Smooth muscle cell (in vitro differentiated cells): Measurements from ENCODE around the gene PSMB7. TPM values are rescaled to one million over a fixed set of nuclear protein-coding genes. Genes with fewer than 3 reads are reported as not detected.

ENCODE experiments used
- DNase-seq: peaks from one replicate; lab custom pipeline; 2025; ENCODE audit not compliant: unreplicated experiment; lab: John Stamatoyannopoulos, UW
- H2AFZ ChIP-seq: fragments of 200-600 bp; sonication (generic); 2 replicates; pipeline ENCODE4 v1.6.0; 2016; ENCODE audit warnings: antibody characterized with exemption, low read depth, mild to moderate bottlenecking
- H3F3A ChIP-seq: fragments of 200-600 bp; sonication (generic); 2 replicates; pipeline ENCODE4 v1.6.0; 2017; ENCODE audit warnings: antibody characterized with exemption, low read depth
- H3K27ac ChIP-seq: fragments of 200-600 bp; sonication (generic); 2 replicates; pipeline ENCODE4 v1.5.1; 2016; ENCODE audit warnings: low read depth, mild to moderate bottlenecking
- H3K27me3 ChIP-seq: fragments of 200-600 bp; sonication (generic); 2 replicates; pipeline ENCODE4 v1.6.1; 2016; ENCODE audit warnings: low read depth, mild to moderate bottlenecking
- H3K36me3 ChIP-seq: fragments of 200-600 bp; sonication (generic); 2 replicates; pipeline ENCODE4 v1.5.1; 2016; ENCODE audit warnings: low read depth
- H3K4me1 ChIP-seq: fragments of 200-600 bp; sonication (generic); 2 replicates; pipeline ENCODE4 v1.5.1; 2016; ENCODE audit warnings: low read depth
- H3K4me2 ChIP-seq: fragments of 200-600 bp; sonication (generic); 2 replicates; pipeline ENCODE4 v1.6.0; 2016; ENCODE audit warnings: mild to moderate bottlenecking
- H3K4me3 ChIP-seq: fragments of 200-600 bp; sonication (generic); 2 replicates; pipeline ENCODE4 v1.5.1; 2016; ENCODE audit warnings: mild to moderate bottlenecking
- H3K79me2 ChIP-seq: fragments of 200-600 bp; sonication (generic); 2 replicates; pipeline ENCODE4 v1.6.0; 2016; ENCODE audit warnings: low read depth, mild to moderate bottlenecking
- H3K9ac ChIP-seq: fragments of 200-600 bp; sonication (generic); 2 replicates; pipeline ENCODE4 v1.6.0; 2016; ENCODE audit warnings: low read depth
- H3K9me3 ChIP-seq: fragments of 200-600 bp; sonication (generic); replicated peaks from 2 replicates; pipeline ENCODE4 v1.5.1; 2016; ENCODE audit warnings: low read depth
- H4K20me1 ChIP-seq: fragments of 200-600 bp; sonication (generic); 2 replicates; pipeline ENCODE4 v1.6.0; 2016; ENCODE audit warnings: low read depth
- CTCF ChIP-seq: fragments of 200-600 bp; sonication (generic); IDR thresholded peaks from 2 replicates; pipeline ENCODE4 v1.5.1; 2017; ENCODE audit warnings: borderline replicate concordance, mild to moderate bottlenecking, antibody characterized with exemption; ENCODE audit not compliant: insufficient read depth, poor library complexity, severe bottlenecking
- WGBS: methylation state at CpG from one replicate; pipeline ENCODE4 v1.1.7; 2016; ENCODE audit warnings: low lambda C conversion rate; 5-methylcytosine and 5-hydroxymethylcytosine counted together
- polyA plus RNA-seq: library from polyadenylated mRNA; unstranded; fragments of >200 nt; fragmentation: Nextera tagmentation; extraction: Ambion mirVana; gene quantifications from 2 replicates; pipeline ENCODE4 v1.2.1, GENCODE V29; 2016
- total RNA-seq: library from RNA; depleted of rRNA; stranded (reverse); fragments of >200 nt; gene quantifications from 2 replicates; pipeline ENCODE4 v1.2.3, GENCODE V29; 2014

PSMB7 gene
- total RNA-seq (279 and 302 TPM in 2 replicates), polyA plus RNA-seq (246 and 280 TPM in 2 replicates)

- peak within 1 kb of the TSS; percentile 75 for H3K27ac ChIP-seq
- no peaks in the 10 kb centered on the region for H3K27me3 ChIP-seq
- peaks cover 7% of the 10 kb centered on the region for H3K4me1 ChIP-seq
- H3K4me2 ChIP-seq = peak within 1 kb of the TSS; percentile 97
- peak within 1 kb of the TSS; percentile 73 for H3K4me3 ChIP-seq
- peak within 1 kb of the TSS; percentile 93 for H3K9ac ChIP-seq
- peak within 1 kb of the TSS; percentile 92 for H2AFZ ChIP-seq
- no peaks in the 10 kb centered on the region for H3F3A ChIP-seq
- peaks cover 7% of the 10 kb centered on the region for H3K36me3 ChIP-seq
- DNase-seq = peak; percentile 70
- 8% methylated on average over 38 of the region's 41 CpGs for WGBS
- no peaks in the 10 kb centered on the region for H3K9me3 ChIP-seq
- H4K20me1 ChIP-seq = peaks cover 6% of the 10 kb centered on the region
- peaks cover 29% of the 10 kb centered on the region for H3K79me2 ChIP-seq
- peak; percentile 73 for TF ChIP-seq CTCF
These were observed at the start of gene PSMB7 for GRCh38 chr9:124415102-124415851. Gene PSMB7, minus strand, starts transcription at chr9:124415442. Its CDS starts 17 bp downstream, at chr9:124415425.

GRCh38 chr9:124462739-124463138 is 47.5 kb upstream of the PSMB7 start:
- Histone ChIP-seq H3K9ac (no peak overlapping the region), H3K36me3 (no peaks in the 10 kb centered on the region), H3K9me3 (no peaks in the 10 kb centered on the region), H3F3A (no peaks in the 10 kb centered on the region), H3K79me2 (no peaks in the 10 kb centered on the region), H3K27ac (no peak overlapping the region), H2AFZ (no peak overlapping the region), H3K4me2 (no peak overlapping the region), H3K4me3 (no peak overlapping the region), H3K27me3 (peaks cover 5% of the 10 kb centered on the region), H3K4me1 (no peaks in the 10 kb centered on the region), H4K20me1 (no peaks in the 10 kb centered on the region)
- 83% methylated on average over 1 of the region's 1 CpG for WGBS
- no peak for TF ChIP-seq CTCF
- DNase-seq = no peak

- TF ChIP-seq CTCF = no peak
- Histone ChIP-seq H3K36me3 (no peaks in the 10 kb centered on the region), H3K79me2 (no peaks in the 10 kb centered on the region), H3K4me3 (no peak overlapping the region), H4K20me1 (no peaks in the 10 kb centered on the region), H3K9ac (no peak overlapping the region), H2AFZ (no peak overlapping the region), H3K4me2 (no peak overlapping the region), H3K9me3 (no peaks in the 10 kb centered on the region), H3F3A (no peaks in the 10 kb centered on the region), H3K27ac (no peak overlapping the region), H3K4me1 (no peaks in the 10 kb centered on the region), H3K27me3 (peaks cover 11% of the 10 kb centered on the region)
- WGBS = 97% methylated on average over 9 of the region's 9 CpGs
- DNase-seq = no peak
These were observed 43.2 kb upstream of the PSMB7 start for GRCh38 chr9:124458441-124458840.
